HFFc6 (cell line): ENCODE measurements around the gene CPNE8. TPM values are rescaled to one million over a fixed set of nuclear protein-coding genes. Genes with fewer than 3 reads are reported as not detected.

ENCODE experiments used
- DNase-seq: peaks from one replicate; pipeline ENCODE4 v3.0.0-alpha.2; 2018
- H3K27ac Mint-ChIP-seq: 2 replicates; pipeline ENCODE4 v1.8.0; 2020; ENCODE audit warnings: mild to moderate bottlenecking, mixed read lengths
- H3K27me3 Mint-ChIP-seq: 2 replicates; pipeline ENCODE4 v1.8.0; 2021; ENCODE audit warnings: mild to moderate bottlenecking, moderate library complexity, mixed read lengths; ENCODE audit not compliant: insufficient read depth
- H3K36me3 Mint-ChIP-seq: 2 replicates; pipeline ENCODE4 v1.8.0; 2021; ENCODE audit warnings: low read depth, mixed read lengths
- H3K4me1 Mint-ChIP-seq: 2 replicates; pipeline ENCODE4 v1.8.0; 2020; ENCODE audit warnings: low read depth, mixed read lengths
- H3K4me3 Mint-ChIP-seq: 2 replicates; pipeline ENCODE4 v1.8.0; 2020; ENCODE audit warnings: mild to moderate bottlenecking, moderate library complexity, mixed read lengths
- H3K9me3 Mint-ChIP-seq: 2 replicates; pipeline ENCODE4 v1.8.0; 2020; ENCODE audit warnings: mild to moderate bottlenecking, mixed read lengths
- CTCF ChIP-seq: fragments of 200-600 bp; sonication (generic); IDR thresholded peaks from 2 replicates; pipeline ENCODE4 v1.5.0; 2021; ENCODE audit warnings: antibody characterized with exemption, mild to moderate bottlenecking
- total RNA-seq, 6 experiments: library from RNA; stranded (reverse); fragmentation: NEBNext Ultra II Directional; extraction: Animal tissue kit (Norgen Biotek cat#: 25700); gene quantifications; 2 replicates in 1 of 6; 3 replicates in 5 of 6; pipeline ENCODE4 v1.2.3, GENCODE V29; 2021

CPNE8 gene
- total RNA-seq, 6 experiments from 2014 or later: not detected

- no peaks in the 10 kb centered on the region; the same call in 1 of the 2 replicates for H3K27me3 Mint-ChIP-seq
- peaks cover 17% of the 10 kb centered on the region for H3K9me3 Mint-ChIP-seq
- H3K27ac Mint-ChIP-seq: no peak overlapping the region
- no peak overlapping the region for H3K4me3 Mint-ChIP-seq
- H3K36me3 Mint-ChIP-seq: no peaks in the 10 kb centered on the region
- DNase-seq: no peak
- no peak for TF ChIP-seq CTCF
- H3K4me1 Mint-ChIP-seq: no peaks in the 10 kb centered on the region
Observed at GRCh38 chr12:38919191-38919590, 13.8 kb upstream of the CPNE8 start.

GRCh38 chr12:38915429-38916182 is 10.2 kb upstream of the CPNE8 start:
- Mint-ChIP-seq H3K4me3 (no peak overlapping the region), H3K9me3 (peaks cover 17% of the 10 kb centered on the region), H3K4me1 (no peaks in the 10 kb centered on the region), H3K36me3 (no peaks in the 10 kb centered on the region), H3K27ac (no peak overlapping the region), H3K27me3 (no peaks in the 10 kb centered on the region)
- DNase-seq: no peak
- TF ChIP-seq CTCF: no peak

GRCh38 chr12:38912116-38912515 is 6.7 kb upstream of the CPNE8 start:
- TF ChIP-seq CTCF: no peak
- Mint-ChIP-seq H3K4me3 (no peak overlapping the region), H3K36me3 (no peaks in the 10 kb centered on the region), H3K4me1 (no peaks in the 10 kb centered on the region), H3K27me3 (no peaks in the 10 kb centered on the region), H3K27ac (no peak overlapping the region), H3K9me3 (peaks cover 12% of the 10 kb centered on the region)
- DNase-seq: no peak

GRCh38 chr12:38911611-38912010 is 6.2 kb upstream of the CPNE8 start:
- H3K9me3 Mint-ChIP-seq: peaks cover 12% of the 10 kb centered on the region
- no peak overlapping the region for H3K4me3 Mint-ChIP-seq

GRCh38 chr12:38907201-38907923 is 2.0 kb upstream of the CPNE8 start:
- no peak for DNase-seq
- H3K9me3 Mint-ChIP-seq: peaks cover 9% of the 10 kb centered on the region
- TF ChIP-seq CTCF: no peak
- H3K4me3 Mint-ChIP-seq: peak overlapping the region; percentile 66; the same call in 1 of the 2 replicates
- H3K27me3 Mint-ChIP-seq: no peaks in the 10 kb centered on the region; the same call in 1 of the 2 replicates
- no peaks in the 10 kb centered on the region for H3K36me3 Mint-ChIP-seq
- no peaks in the 10 kb centered on the region for H3K4me1 Mint-ChIP-seq
- H3K27ac Mint-ChIP-seq: no peak overlapping the region

More at GRCh38 chr12:38911611-38912010, 6.2 kb upstream of the CPNE8 start:
- no peak for DNase-seq
- no peaks in the 10 kb centered on the region for H3K36me3 Mint-ChIP-seq
- no peak overlapping the region for H3K27ac Mint-ChIP-seq
- H3K27me3 Mint-ChIP-seq: no peaks in the 10 kb centered on the region
- no peaks in the 10 kb centered on the region for H3K4me1 Mint-ChIP-seq
- TF ChIP-seq CTCF: no peak
